NB4 (cell line): ENCODE results near the gene IMMP2L.
"Not testable (repeated sequence)": the region's sequence is repeated elsewhere in the genome, so short reads cannot be mapped to it uniquely, and the experiment has no call there.

Source experiments
- DNase-seq: peaks from one replicate; pipeline ENCODE4 v3.0.0; 2010; ENCODE audit warnings: low read depth
- H3K4me3 ChIP-seq: one replicate; pipeline ENCODE4 v1.5.1; 2011; ENCODE audit warnings: mild to moderate bottlenecking, low read depth, low read length, moderate library complexity
- MYC ChIP-seq: IDR thresholded peaks from 2 replicates; pipeline ENCODE4 v1.6.1; 2011; ENCODE audit warnings: low read depth, low read length
- POLR2A ChIP-seq: IDR thresholded peaks from 2 replicates; pipeline ENCODE4 v1.6.1; 2011; ENCODE audit warnings: mild to moderate bottlenecking; ENCODE audit not compliant: insufficient read length; ENCODE audit errors: extremely low read depth
- TF ChIP-seq, protein P1 (sequence below): IDR thresholded peaks from 2 replicates; pipeline ENCODE4 v1.6.1; 2011; ENCODE audit warnings: low read depth, low read length
- TF ChIP-seq, protein P2 (sequence below): IDR thresholded peaks from one replicate; pipeline ENCODE4 v1.5.1; 2012; ENCODE audit warnings: low read depth, low read length

The IMMP2L gene

DNA sequence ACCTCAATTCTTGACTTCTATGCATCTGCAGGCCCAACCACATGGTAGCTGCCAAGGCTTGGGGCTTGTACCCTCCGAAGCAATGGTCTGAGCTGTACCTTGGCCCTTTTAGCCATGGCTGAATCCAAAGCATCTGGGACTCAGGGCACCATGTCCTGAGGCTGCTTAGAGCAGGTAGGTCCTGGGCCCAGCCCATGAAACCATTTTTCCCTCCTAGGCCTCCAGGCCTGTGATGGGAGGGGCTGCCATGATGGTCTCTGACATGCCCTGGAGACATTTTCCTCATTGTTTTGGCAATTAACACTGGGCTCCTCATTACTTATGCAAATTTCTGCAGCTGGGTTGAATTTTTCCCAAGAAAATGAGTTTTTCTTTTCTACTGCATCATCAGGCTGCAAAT is 889.1 kb downstream of the IMMP2L start:
- TF ChIP-seq, protein P1, sequence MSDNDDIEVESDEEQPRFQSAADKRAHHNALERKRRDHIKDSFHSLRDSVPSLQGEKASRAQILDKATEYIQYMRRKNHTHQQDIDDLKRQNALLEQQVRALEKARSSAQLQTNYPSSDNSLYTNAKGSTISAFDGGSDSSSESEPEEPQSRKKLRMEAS, result no peak
- TF ChIP-seq MYC (no peak), POLR2A (no peak)
- TF ChIP-seq, protein P2, sequence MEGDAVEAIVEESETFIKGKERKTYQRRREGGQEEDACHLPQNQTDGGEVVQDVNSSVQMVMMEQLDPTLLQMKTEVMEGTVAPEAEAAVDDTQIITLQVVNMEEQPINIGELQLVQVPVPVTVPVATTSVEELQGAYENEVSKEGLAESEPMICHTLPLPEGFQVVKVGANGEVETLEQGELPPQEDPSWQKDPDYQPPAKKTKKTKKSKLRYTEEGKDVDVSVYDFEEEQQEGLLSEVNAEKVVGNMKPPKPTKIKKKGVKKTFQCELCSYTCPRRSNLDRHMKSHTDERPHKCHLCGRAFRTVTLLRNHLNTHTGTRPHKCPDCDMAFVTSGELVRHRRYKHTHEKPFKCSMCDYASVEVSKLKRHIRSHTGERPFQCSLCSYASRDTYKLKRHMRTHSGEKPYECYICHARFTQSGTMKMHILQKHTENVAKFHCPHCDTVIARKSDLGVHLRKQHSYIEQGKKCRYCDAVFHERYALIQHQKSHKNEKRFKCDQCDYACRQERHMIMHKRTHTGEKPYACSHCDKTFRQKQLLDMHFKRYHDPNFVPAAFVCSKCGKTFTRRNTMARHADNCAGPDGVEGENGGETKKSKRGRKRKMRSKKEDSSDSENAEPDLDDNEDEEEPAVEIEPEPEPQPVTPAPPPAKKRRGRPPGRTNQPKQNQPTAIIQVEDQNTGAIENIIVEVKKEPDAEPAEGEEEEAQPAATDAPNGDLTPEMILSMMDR, result no peak
- H3K4me3 ChIP-seq, result no peak overlapping the region
- no peak for DNase-seq

DNA sequence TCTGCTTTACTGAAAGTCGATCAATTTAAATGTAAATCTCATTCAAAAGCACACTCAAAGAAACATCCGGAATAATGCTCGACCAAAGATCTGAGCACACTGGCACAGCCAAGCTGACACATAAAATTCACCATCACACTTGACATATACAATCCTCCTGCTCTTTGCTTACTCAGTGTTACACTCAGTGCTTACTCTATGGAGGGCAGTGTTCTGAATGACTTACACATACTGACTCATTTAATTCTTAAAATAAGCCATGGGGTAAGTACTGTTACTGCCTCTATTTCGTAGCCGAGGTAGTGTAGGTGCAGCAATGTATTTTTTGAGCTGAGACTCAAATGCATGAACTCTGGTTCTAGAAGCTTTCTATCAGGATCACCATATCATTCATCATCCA is 892.9 kb downstream of the IMMP2L start:
- TF ChIP-seq POLR2A (no peak), MYC (no peak)
- TF ChIP-seq, protein P2, result no peak
- no peak for DNase-seq
- no peak overlapping the region for H3K4me3 ChIP-seq

DNA sequence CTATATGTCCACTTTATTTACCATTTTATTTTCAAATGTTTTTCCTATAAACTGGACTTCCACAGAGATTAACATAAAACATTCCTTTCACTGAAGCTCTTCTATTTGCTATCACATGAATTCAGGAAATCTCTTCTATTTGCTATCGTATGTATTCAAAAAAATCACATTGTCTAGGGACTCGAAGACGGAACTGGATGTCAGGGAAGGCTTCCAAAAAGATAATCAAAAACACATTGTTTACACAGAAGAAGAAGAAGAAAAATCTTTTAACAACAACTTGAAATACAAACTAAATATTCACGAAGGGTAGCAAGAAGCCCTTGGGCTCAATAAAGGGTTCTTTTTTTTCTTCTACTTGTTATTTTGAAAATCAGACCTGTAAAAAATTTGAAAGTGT is 897.5 kb downstream of the IMMP2L start:
- DNase-seq, result no peak
- no peak overlapping the region for H3K4me3 ChIP-seq

DNA sequence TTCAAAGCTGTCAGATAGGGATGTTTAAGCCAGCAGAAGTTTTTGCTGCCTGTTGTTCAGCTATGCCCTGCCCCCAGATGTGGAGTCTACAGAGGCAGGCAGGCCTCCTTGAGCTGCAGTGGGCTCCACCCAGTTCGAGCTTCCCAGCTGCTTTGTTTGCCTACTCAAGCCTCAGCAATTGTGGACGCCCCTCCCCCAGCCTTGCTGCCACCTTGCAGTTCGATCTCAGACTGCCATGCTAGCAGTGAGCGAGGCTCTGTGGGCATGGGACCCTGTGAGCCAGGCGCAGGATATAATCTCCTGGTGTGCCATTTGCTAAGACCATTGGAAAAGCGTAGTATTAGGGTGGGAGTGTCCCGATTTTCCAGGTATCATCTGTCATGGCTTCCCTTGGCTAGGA is 901.7 kb downstream of the IMMP2L start:
- not testable (repeated sequence) for H3K4me3 ChIP-seq, DNase-seq

More for the DNA sequence above, 897.5 kb downstream of the IMMP2L start:
- TF ChIP-seq, protein P1, result no peak
- TF ChIP-seq, protein P2, result no peak
- TF ChIP-seq MYC (no peak), POLR2A (no peak)

DNA sequence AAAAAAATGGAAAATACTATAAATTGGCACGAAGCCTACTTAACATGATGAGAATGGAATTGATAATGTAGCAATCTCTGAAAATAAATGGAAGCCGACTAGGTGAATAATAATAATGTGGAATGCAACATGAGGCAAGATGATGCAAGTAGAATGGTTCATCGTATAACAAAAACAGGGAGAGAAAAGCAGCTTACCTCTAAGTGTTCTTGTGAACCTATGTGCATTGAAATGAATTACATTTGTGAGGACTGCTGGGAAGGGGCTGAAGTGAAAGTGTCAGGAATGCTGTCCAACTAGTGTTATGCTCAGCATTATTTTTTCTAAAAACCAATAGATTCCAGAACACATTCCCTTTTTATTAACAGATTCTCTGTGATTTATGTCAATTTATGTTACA is 912.0 kb downstream of the IMMP2L start:
- TF ChIP-seq, protein P2, result no peak
- TF ChIP-seq MYC (no peak), POLR2A (no peak)
- TF ChIP-seq, protein P1, result no peak
- DNase-seq, result no peak
- no peak overlapping the region for H3K4me3 ChIP-seq

DNA sequence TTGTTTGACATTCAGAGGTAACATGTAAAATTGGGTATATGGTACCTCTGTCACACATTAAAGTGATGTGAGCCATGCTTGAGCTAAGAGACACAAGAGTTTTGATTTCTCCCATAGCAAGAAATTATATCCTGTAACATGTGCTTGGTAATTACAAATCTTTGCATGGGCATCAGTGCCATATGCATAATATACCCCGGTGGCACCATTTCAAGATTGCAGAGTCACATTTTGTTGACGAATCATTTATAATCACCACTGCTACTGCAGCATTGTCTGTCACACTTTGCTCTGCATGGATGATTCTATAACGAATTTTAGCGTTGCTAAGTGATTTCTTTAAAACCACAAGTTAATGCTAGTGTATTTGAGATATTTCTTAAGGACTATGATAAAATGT is 915.0 kb downstream of the IMMP2L start:
- H3K4me3 ChIP-seq, result no peak overlapping the region
- no peak for TF ChIP-seq MYC
- no peak for TF ChIP-seq POLR2A
- TF ChIP-seq, protein P1, result no peak
- TF ChIP-seq, protein P2, result no peak
- DNase-seq, result no peak
